HepG2 (cell line): Measurements from ENCODE around the gene CLDN15. TPM values are rescaled to one million over a fixed set of nuclear protein-coding genes. Genes with fewer than 3 reads are reported as not detected.
A peak's percentile ranks its signal among the peaks of the same experiment; 100 is the strongest.

ENCODE experiments used
- ATAC-seq: fragments of 200-7000 bp; cut with Tn5 transposase; 3 replicates; pipeline ENCODE4 v1.9.1; 2020; ENCODE audit warnings: mild to moderate bottlenecking, moderate library complexity
- BruUV-seq: library from RNA; stranded (reverse); fragments of 400-500 nt; replicated peaks from 2 replicates; lab custom pipeline; 2021; lab: Mats Ljungman, UMichigan
- CTCF ChIA-PET: fragments of 300-600 bp; formaldehyde crosslinking; extraction: SDS; loops from one replicate; lab custom pipeline; 2021; ENCODE audit warnings: low total read pairs, inconsistent platforms, low intra/inter-chr PET ratio; lab: Yijun Ruan, JAX
- POLR2A ChIA-PET: fragments of 350-600 bp; sonication (Branson Sonifier 250); formaldehyde crosslinking; loops from one replicate; lab custom pipeline; 2020; ENCODE audit warnings: antibody characterized with exemption, inconsistent platforms; lab: Yijun Ruan, JAX
- DNase-seq: peaks from one replicate; pipeline ENCODE4 v3.0.0-alpha.2; 2015; ENCODE audit warnings: low spot score
- FAIRE-seq: peaks from 3 replicates; lab custom pipeline; 2011; peaks lifted over from hg19 to GRCh38; lab: Jason Lieb, UNC
- H2AFZ ChIP-seq: one replicate; pipeline ENCODE4 v1.6.1; 2011; ENCODE audit warnings: low read length, inconsistent platforms
- H3K27ac ChIP-seq: fragments of 300-600 bp; 3 replicates; pipeline ENCODE4 v1.8.0; 2011; ENCODE audit warnings: mixed run types, mild to moderate bottlenecking, mixed read lengths, low read length, inconsistent platforms; ENCODE audit not compliant: insufficient read depth; ENCODE audit errors: extremely low read length
- H3K27me3 ChIP-seq, 2 experiments: fragments of 200-600 bp in 1 of 2; 2 replicates in 1 of 2; 3 replicates in 1 of 2; pipeline versions ENCODE4 v1.6.0 to v1.8.0; 2011; ENCODE audit warnings: low read length in 2 of 2, mild to moderate bottlenecking in 2 of 2, moderate library complexity in 2 of 2, inconsistent platforms in 1 of 2; ENCODE audit not compliant: insufficient read depth in 2 of 2, control insufficient read depth in 1 of 2
- H3K36me3 ChIP-seq, 2 experiments: fragments of 200-600 bp in 1 of 2; replicated peaks in 1 of 2; 2 replicates in 1 of 2; 3 replicates in 1 of 2; pipeline versions ENCODE4 v1.5.1 to v1.8.0; 2011; ENCODE audit warnings: low read length in 2 of 2, inconsistent platforms in 1 of 2; ENCODE audit not compliant: insufficient read depth in 2 of 2, control insufficient read depth in 1 of 2
- H3K4me1 ChIP-seq: 2 replicates; pipeline ENCODE4 v1.5.1; 2012; ENCODE audit warnings: low read length, inconsistent platforms; ENCODE audit not compliant: insufficient read depth
- H3K4me2 ChIP-seq: 2 replicates; pipeline ENCODE4 v1.6.0; 2011; ENCODE audit warnings: low read depth, low read length, inconsistent platforms
- H3K4me3 ChIP-seq, 3 experiments: fragments of 200-600 bp in 1 of 3; sonication (generic), shearing (Covaris generic) in 1 of 3; replicated peaks in 1 of 3; 2 replicates each; pipeline ENCODE4 v1.5.1; 2011 to 2016; ENCODE audit warnings: low read length in 3 of 3, inconsistent platforms in 2 of 3, low read depth in 2 of 3, mild to moderate bottlenecking in 2 of 3, control low read depth in 1 of 3, mixed read lengths in 1 of 3; ENCODE audit not compliant: insufficient read depth in 1 of 3
- H3K79me2 ChIP-seq: one replicate; pipeline ENCODE4 v1.6.1; 2011; ENCODE audit warnings: low read length, inconsistent platforms; ENCODE audit not compliant: insufficient read depth
- H3K9ac ChIP-seq: 2 replicates; pipeline ENCODE4 v1.6.0; 2011; ENCODE audit warnings: mild to moderate bottlenecking, low read depth, low read length, inconsistent platforms; ENCODE audit not compliant: insufficient read depth
- H3K9me3 ChIP-seq: 2 replicates; pipeline ENCODE4 v1.5.1; 2012; ENCODE audit warnings: mild to moderate bottlenecking, low read length
- H4K20me1 ChIP-seq: 2 replicates; pipeline ENCODE4 v1.6.0; 2011; ENCODE audit warnings: inconsistent platforms, mild to moderate bottlenecking, low read length, moderate library complexity; ENCODE audit not compliant: insufficient read depth
- E2F2 ChIP-seq: sonication (generic); formaldehyde crosslinking; IDR thresholded peaks from 2 replicates; pipeline ENCODE4 v1.4.0; 2020; ENCODE audit warnings: missing genetic modification reagents, borderline replicate concordance
- FOXO1 ChIP-seq: sonication (generic); formaldehyde crosslinking; IDR thresholded peaks from 2 replicates; pipeline ENCODE4 v1.4.0; 2020; ENCODE audit warnings: missing genetic modification reagents
- HCFC1 ChIP-seq: fragments of 150-350 bp; IDR thresholded peaks from 2 replicates; pipeline ENCODE4 v1.6.1; 2014; ENCODE audit warnings: low read depth, low read length
- HMGXB3 ChIP-seq: sonication (generic); formaldehyde crosslinking; IDR thresholded peaks from 2 replicates; pipeline ENCODE4 v1.4.0; 2020; ENCODE audit warnings: missing genetic modification reagents, borderline replicate concordance
- SIX4 ChIP-seq: sonication (generic); formaldehyde crosslinking; IDR thresholded peaks from 2 replicates; pipeline ENCODE4 v1.4.0; 2020; ENCODE audit warnings: missing genetic modification reagents
- SMAD3 ChIP-seq: sonication (generic); formaldehyde crosslinking; IDR thresholded peaks from 2 replicates; pipeline ENCODE4 v1.4.0; 2020; ENCODE audit warnings: missing genetic modification reagents
- SP5 ChIP-seq: IDR thresholded peaks from 2 replicates; pipeline ENCODE4 v1.6.1; 2016; ENCODE audit warnings: low read depth, borderline replicate concordance
- SSRP1 ChIP-seq: IDR thresholded peaks from 2 replicates; pipeline ENCODE4 v1.6.1; 2016; ENCODE audit warnings: control low read depth
- YEATS2 ChIP-seq: sonication (generic); formaldehyde crosslinking; IDR thresholded peaks from 2 replicates; pipeline ENCODE4 v1.4.0; 2020; ENCODE audit warnings: missing genetic modification reagents, borderline replicate concordance
- ZBTB20 ChIP-seq: sonication (generic); formaldehyde crosslinking; IDR thresholded peaks from 2 replicates; pipeline ENCODE4 v1.8.1; 2023; ENCODE audit warnings: missing genetic modification reagents, low read depth, mild to moderate bottlenecking, borderline replicate concordance
- ZNF263 ChIP-seq: sonication (generic); formaldehyde crosslinking; IDR thresholded peaks from 2 replicates; pipeline ENCODE4 v1.4.0; 2020; ENCODE audit warnings: missing genetic modification reagents
- ZNF362 ChIP-seq: sonication (generic); formaldehyde crosslinking; IDR thresholded peaks from 2 replicates; pipeline ENCODE4 v1.4.0; 2020; ENCODE audit warnings: missing genetic modification reagents, mild to moderate bottlenecking, borderline replicate concordance
- ZNF460 ChIP-seq: sonication (generic); formaldehyde crosslinking; IDR thresholded peaks from 2 replicates; pipeline ENCODE4 v1.5.1; 2020; ENCODE audit warnings: missing genetic modification reagents, mild to moderate bottlenecking, borderline replicate concordance
- ZNF569 ChIP-seq: sonication (generic); formaldehyde crosslinking; IDR thresholded peaks from 2 replicates; pipeline ENCODE4 v1.5.0; 2020; ENCODE audit warnings: mild to moderate bottlenecking, missing genetic modification reagents, moderate library complexity, borderline replicate concordance
- ZNF670 ChIP-seq: sonication (generic); formaldehyde crosslinking; IDR thresholded peaks from 2 replicates; pipeline ENCODE4 v1.8.0; 2022; ENCODE audit warnings: mild to moderate bottlenecking, missing genetic modification reagents, borderline replicate concordance
- ZNF746 ChIP-seq: sonication (generic); formaldehyde crosslinking; IDR thresholded peaks from 2 replicates; pipeline ENCODE4 v1.8.0; 2022; ENCODE audit warnings: mild to moderate bottlenecking, missing genetic modification reagents
- WGBS: methylation state at CpG from one replicate; pipeline ENCODE4 v1.1.6; 2017; ENCODE audit warnings: low lambda C conversion rate; 5-methylcytosine and 5-hydroxymethylcytosine counted together
- in situ Hi-C: cut with HindIII; loops from 2 replicates; pipeline ENCODE4 v1.10.0; 2017; ENCODE audit warnings: low pct_unique_long_range_greater_than_20kb; ENCODE audit not compliant: extremely low pct_ligation_motif_present
- intact Hi-C: fragments of 100-400 bp; cut with micrococcal nuclease; formaldehyde crosslinking; loops from one replicate; pipeline ENCODE4 v1.10.0; 2022; ENCODE audit not compliant: unreplicated experiment
- polyA plus RNA-seq, 8 experiments: library from polyadenylated mRNA; depleted of rRNA in 3 of 8; stranded (reverse) in 7 of 8; unstranded in 1 of 8; fragments of >200 nt; fragmentation: Illumina TruSeq in 4 of 8; extraction: Trizol in 4 of 8; gene quantifications; 2 replicates each; pipeline versions ENCODE4 v1.2.1 to v1.2.3, GENCODE V29; 2011 to 2016; ENCODE audit warnings: low read depth in 4 of 8, missing spikeins in 1 of 8, mixed read lengths in 1 of 8; ENCODE audit not compliant: insufficient read depth in 1 of 8
- total RNA-seq, 5 experiments: library from RNA; depleted of rRNA; stranded (reverse); fragments of >200 nt; fragmentation: Illumina TruSeq; extraction: Trizol; gene quantifications; 2 replicates each; pipeline ENCODE4 v1.2.3, GENCODE V29; 2016; ENCODE audit warnings: low read depth in 1 of 5

Gene CLDN15
- total and polyA plus RNA-seq, 2 of the 13 experiments (the other 11 are each of a cell fraction or from before 2014, with no cell fraction given) = 7.1 to 17.8 TPM

GRCh38 chr7:101244375-101245146, 7.0 kb upstream of the CLDN15 start, which contains the start of gene FIS1:
TSS of gene FIS1 (minus strand) at chr7:101245081. CDS start at chr7:101245004, 77 bp downstream.
- CTCF ChIA-PET = interaction anchor here (0.8 to 2.3 kb wide), 4 partner anchors 10 to 100 kb away, joined by 3 to 11 read pairs (median 4); partner anchors contain the start of gene PLOD3
- H3K4me2 ChIP-seq = peak within 1 kb of the TSS; percentile 90
- ATAC-seq (peak; percentile 96), FAIRE-seq (peak; percentile 83), DNase-seq (peak; percentile 81)
- H2AFZ ChIP-seq = no peak within 1 kb of the TSS
- H3K27me3 ChIP-seq = no peaks in the 10 kb centered on the region
- peaks cover 32% of the 10 kb centered on the region for H3K4me1 ChIP-seq
- H4K20me1 ChIP-seq = no peaks in the 10 kb centered on the region
- intact Hi-C loops = loop anchor here (1.0 to 2.0 kb wide), 2 partner anchors 26 to 102 kb away; partner anchors contain the start of gene ZNHIT1
- H3K27ac ChIP-seq = peak within 1 kb of the TSS; percentile 76
- H3K9ac ChIP-seq = peak within 1 kb of the TSS; percentile 83
- in situ Hi-C loops = no loop called here
- H3K79me2 ChIP-seq = peaks cover 25% of the 10 kb centered on the region
- 0% methylated on average over 6 of the region's 45 CpGs for WGBS
- H3K4me3 ChIP-seq = peak within 1 kb of the TSS; percentile 79 to 90 (median 82)
- no peaks in the 10 kb centered on the region for H3K9me3 ChIP-seq
- H3K36me3 ChIP-seq = peaks cover 10 to 22% of the 10 kb centered on the region in 2 experiments; a peak in 4 of 5 replicates
- POLR2A ChIA-PET = interaction anchor here (1.0 to 3.7 kb wide), 12 partner anchors 9 to 369 kb away, joined by 3 to 71 read pairs (median 6); partner anchors contain the start of genes MOGAT3, PLOD3, SRRT and UFSP1
- BruUV-seq = no TSS peak
- TF ChIP-seq YEATS2 (CRISPR knock-in tag) = peak; percentile 82; the same call in 1 of the 2 replicates
- 0 out of 2 replicates have a peak, but pooled peaks have one; percentile 19 for TF ChIP-seq ZNF670
- peak; percentile 90 for TF ChIP-seq FOXO1 (CRISPR knock-in tag)
- TF ChIP-seq ZNF569 (CRISPR knock-in tag) = no peak
- TF ChIP-seq E2F2 (CRISPR knock-in tag) = peak; percentile 78
- no peak; the same call in 1 of the 2 replicates for TF ChIP-seq SMAD3 (CRISPR knock-in tag)
- peak; percentile 75 for TF ChIP-seq ZNF263 (CRISPR knock-in tag)
- 0 out of 2 replicates have a peak, but pooled peaks have one; percentile 29 for TF ChIP-seq ZBTB20 (CRISPR knock-in tag)
- TF ChIP-seq HMGXB3 (CRISPR knock-in tag) = no peak
- peak; percentile 93 for TF ChIP-seq HCFC1
- peak; percentile 25; the same call in 1 of the 2 replicates for TF ChIP-seq SIX4 (CRISPR knock-in tag)
- 0 out of 2 replicates have a peak, but pooled peaks have one; percentile 45 for TF ChIP-seq ZNF746 (CRISPR knock-in tag)
- no peak for TF ChIP-seq SSRP1 (CRISPR knock-in tag)
- no peak for TF ChIP-seq ZNF460 (CRISPR knock-in tag)
- 0 out of 2 replicates have a peak, but pooled peaks have one; percentile 35 for TF ChIP-seq ZNF362 (CRISPR knock-in tag)
- peak; percentile 80; the same call in 1 of the 2 replicates for TF ChIP-seq SP5 (CRISPR knock-in tag)
